T-helper 17 cell (primary cell): ENCODE data around the gene CA5A. TPM values are rescaled to one million over a fixed set of nuclear protein-coding genes. Genes with fewer than 3 reads are reported as not detected.

Experiments
- ATAC-seq: fragments of 150-1000 bp; cut with Tn5 transposase; 2 replicates; pipeline ENCODE4 v1.10.0; 2021; ENCODE audit warnings: mild to moderate bottlenecking, moderate library complexity
- DNase-seq, 3 donors: peaks; one replicate each; pipeline versions ENCODE4 v3.0.0 to v3.0.0-alpha.2; 2020 to 2021
- H3K9me3 ChIP-seq: one replicate; pipeline ENCODE4 v1.7.0; 2013; ENCODE audit warnings: low read length, mild to moderate bottlenecking; ENCODE audit not compliant: control insufficient read depth, poor library complexity, severe bottlenecking
- H3K27ac Mint-ChIP-seq: one replicate; pipeline ENCODE4 v1.8.0; 2022; ENCODE audit warnings: mild to moderate bottlenecking, moderate library complexity, mixed read lengths
- H3K27me3 Mint-ChIP-seq: one replicate; pipeline ENCODE4 v1.8.0; 2022; ENCODE audit warnings: mixed read lengths
- H3K36me3 Mint-ChIP-seq: one replicate; pipeline ENCODE4 v1.8.0; 2022; ENCODE audit warnings: low read depth, mixed read lengths
- H3K4me1 Mint-ChIP-seq: one replicate; pipeline ENCODE4 v1.8.0; 2022; ENCODE audit warnings: mild to moderate bottlenecking, mixed read lengths
- H3K4me3 Mint-ChIP-seq: one replicate; pipeline ENCODE4 v1.8.0; 2022; ENCODE audit warnings: mild to moderate bottlenecking, moderate library complexity, mixed read lengths
- total RNA-seq, 4 donors: library from RNA in 2 of 4; stranded (reverse) in 2 of 4; gene quantifications; one replicate each; pipeline ENCODE4 v1.2.3 and lab custom pipeline; 2022 to 2026

The CA5A gene
- total RNA-seq, 2 donors from 2014 or later = not detected

- H3K9me3 ChIP-seq = no peaks in the 10 kb centered on the region
- no peaks in the 10 kb centered on the region for H3K27me3 Mint-ChIP-seq
- H3K36me3 Mint-ChIP-seq = no peaks in the 10 kb centered on the region
- DNase-seq = peak; percentile 56 to 66 (median 66)
- H3K4me3 Mint-ChIP-seq = peak overlapping the region; percentile 64
- peak overlapping the region; percentile 90 for H3K27ac Mint-ChIP-seq
- peaks cover 24% of the 10 kb centered on the region for H3K4me1 Mint-ChIP-seq
- ATAC-seq = peak; percentile 77
These were observed 82.8 kb downstream of the CA5A start for GRCh38 chr16:87853411-87854052.

GRCh38 chr16:87851601-87852000 is 84.7 kb downstream of the CA5A start:
- ATAC-seq (no peak), DNase-seq (no peak)
- H3K9me3 ChIP-seq = no peaks in the 10 kb centered on the region
- H3K4me1 Mint-ChIP-seq = peaks cover 22% of the 10 kb centered on the region
- no peak overlapping the region for H3K4me3 Mint-ChIP-seq
- H3K27ac Mint-ChIP-seq = no peak overlapping the region
- no peaks in the 10 kb centered on the region for H3K27me3 Mint-ChIP-seq
- no peaks in the 10 kb centered on the region for H3K36me3 Mint-ChIP-seq

- H3K4me1 Mint-ChIP-seq = peaks cover 21% of the 10 kb centered on the region
- H3K36me3 Mint-ChIP-seq = no peaks in the 10 kb centered on the region
- ATAC-seq = no peak
- no peaks in the 10 kb centered on the region for H3K27me3 Mint-ChIP-seq
- no peak overlapping the region for H3K27ac Mint-ChIP-seq
- no peak overlapping the region for H3K4me3 Mint-ChIP-seq
- DNase-seq = no peak
- no peaks in the 10 kb centered on the region for H3K9me3 ChIP-seq
These were observed 85.2 kb downstream of the CA5A start for GRCh38 chr16:87851141-87851587.

- H3K9me3 ChIP-seq = no peaks in the 10 kb centered on the region
- DNase-seq = peak; percentile 64 to 75 (median 64)
- peaks cover 14% of the 10 kb centered on the region for H3K4me1 Mint-ChIP-seq
- H3K36me3 Mint-ChIP-seq = no peaks in the 10 kb centered on the region
- peak; percentile 55 for ATAC-seq
- H3K27me3 Mint-ChIP-seq = no peaks in the 10 kb centered on the region
- H3K27ac Mint-ChIP-seq = no peak overlapping the region
- H3K4me3 Mint-ChIP-seq = no peak overlapping the region
These were observed 86.0 kb downstream of the CA5A start for GRCh38 chr16:87850009-87851006.

GRCh38 chr16:87849419-87850008 is 86.8 kb downstream of the CA5A start:
- no peaks in the 10 kb centered on the region for H3K36me3 Mint-ChIP-seq
- no peak overlapping the region for H3K4me3 Mint-ChIP-seq
- H3K27ac Mint-ChIP-seq = no peak overlapping the region
- no peak for DNase-seq
- no peaks in the 10 kb centered on the region for H3K9me3 ChIP-seq
- peaks cover 13% of the 10 kb centered on the region for H3K4me1 Mint-ChIP-seq
- H3K27me3 Mint-ChIP-seq = no peaks in the 10 kb centered on the region
- ATAC-seq = no peak

GRCh38 chr16:87848676-87849345 is 87.5 kb downstream of the CA5A start:
- Mint-ChIP-seq H3K36me3 (no peaks in the 10 kb centered on the region), H3K4me1 (peaks cover 13% of the 10 kb centered on the region), H3K27me3 (no peaks in the 10 kb centered on the region), H3K27ac (peak overlapping the region; percentile 6), H3K4me3 (no peak overlapping the region)
- no peaks in the 10 kb centered on the region for H3K9me3 ChIP-seq
- no peak for DNase-seq
- ATAC-seq = no peak

GRCh38 chr16:87847785-87848675 is 88.3 kb downstream of the CA5A start:
- peak overlapping the region; percentile 6 for H3K27ac Mint-ChIP-seq

GRCh38 chr16:87847467-87847784 is 88.9 kb downstream of the CA5A start:
- no peaks in the 10 kb centered on the region for H3K9me3 ChIP-seq
- H3K36me3 Mint-ChIP-seq = no peaks in the 10 kb centered on the region
- H3K4me3 Mint-ChIP-seq = no peak overlapping the region
- H3K27me3 Mint-ChIP-seq = no peaks in the 10 kb centered on the region
- DNase-seq = no peak
- no peak overlapping the region for H3K27ac Mint-ChIP-seq
- no peak for ATAC-seq
- peaks cover 6% of the 10 kb centered on the region for H3K4me1 Mint-ChIP-seq

More at GRCh38 chr16:87847785-87848675, 88.3 kb downstream of the CA5A start:
- Mint-ChIP-seq H3K4me3 (no peak overlapping the region), H3K4me1 (peaks cover 9% of the 10 kb centered on the region), H3K27me3 (no peaks in the 10 kb centered on the region), H3K36me3 (no peaks in the 10 kb centered on the region)
- DNase-seq (no peak), ATAC-seq (no peak)
- H3K9me3 ChIP-seq = no peaks in the 10 kb centered on the region

- DNase-seq (no peak), ATAC-seq (no peak)
- H3K4me3 Mint-ChIP-seq = no peak overlapping the region
- no peaks in the 10 kb centered on the region for H3K36me3 Mint-ChIP-seq
- no peaks in the 10 kb centered on the region for H3K9me3 ChIP-seq
- H3K27ac Mint-ChIP-seq = no peak overlapping the region
- H3K4me1 Mint-ChIP-seq = peaks cover 6% of the 10 kb centered on the region
- H3K27me3 Mint-ChIP-seq = no peaks in the 10 kb centered on the region
These were observed 89.4 kb downstream of the CA5A start for GRCh38 chr16:87846705-87847466.

GRCh38 chr16:87845807-87846619 is 90.3 kb downstream of the CA5A start:
- Mint-ChIP-seq H3K4me1 (peaks cover 6% of the 10 kb centered on the region), H3K27me3 (no peaks in the 10 kb centered on the region), H3K27ac (no peak overlapping the region), H3K4me3 (no peak overlapping the region), H3K36me3 (no peaks in the 10 kb centered on the region)
- DNase-seq (no peak), ATAC-seq (no peak)
- H3K9me3 ChIP-seq = no peaks in the 10 kb centered on the region

- no peak overlapping the region for H3K27ac Mint-ChIP-seq
- ATAC-seq (no peak), DNase-seq (no peak)
- no peaks in the 10 kb centered on the region for H3K36me3 Mint-ChIP-seq
- H3K9me3 ChIP-seq = no peaks in the 10 kb centered on the region
- peaks cover 6% of the 10 kb centered on the region for H3K4me1 Mint-ChIP-seq
- no peak overlapping the region for H3K4me3 Mint-ChIP-seq
- no peaks in the 10 kb centered on the region for H3K27me3 Mint-ChIP-seq
These were observed 91.1 kb downstream of the CA5A start for GRCh38 chr16:87845213-87845612.
